Measurements from ENCODE around the gene SLC35E1.

The SLC35E1 gene

DNA sequence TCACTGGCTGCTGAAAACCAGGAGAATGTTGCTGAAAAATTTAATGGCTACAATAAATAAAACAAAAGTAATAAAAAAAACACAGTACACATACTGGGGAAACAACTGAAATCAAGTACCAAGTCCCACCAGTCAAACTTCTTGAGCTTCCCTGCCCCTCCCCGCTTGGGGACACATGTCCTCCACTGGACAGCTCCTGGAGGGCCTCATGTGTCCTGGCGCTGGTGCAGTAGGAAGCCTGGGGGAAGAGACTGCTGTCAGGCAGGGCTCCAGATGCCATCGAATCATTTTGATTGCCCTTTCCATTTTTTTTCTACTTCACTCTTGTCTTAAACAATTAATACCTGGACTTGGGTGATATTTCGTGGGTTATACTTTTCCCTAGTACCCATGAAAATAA lies 26.6 kb upstream of the SLC35E1 start:
- DNase-seq (ENCODE audit: low read depth in 3 of 3): no peak

GRCh38 chr19:16596399-16596798 lies 24.2 kb upstream of the SLC35E1 start:
- DNase-seq (ENCODE audit: low read depth in 3 of 3): no peak

DNA sequence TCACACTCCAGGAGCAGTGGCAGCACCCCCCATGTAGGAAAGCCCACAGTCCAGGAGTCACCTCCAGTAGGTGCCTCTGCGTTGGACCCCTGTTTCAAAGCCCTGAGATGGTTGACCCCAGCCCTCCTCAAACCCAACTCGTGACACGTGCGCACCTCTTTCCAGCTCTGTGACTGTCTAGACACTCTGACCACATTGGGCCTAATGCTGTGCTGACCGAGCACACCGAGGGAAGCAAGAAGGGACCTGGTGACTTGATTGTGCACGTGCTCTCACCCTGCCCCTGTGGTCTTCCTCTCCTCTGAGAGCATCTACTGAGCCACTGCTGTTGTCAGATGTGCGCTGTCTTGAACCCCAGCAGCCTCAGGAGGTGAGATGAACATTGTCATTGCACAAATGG lies 22.9 kb upstream of the SLC35E1 start:
- no peak for DNase-seq (ENCODE audit: low read depth in 3 of 3)

DNA sequence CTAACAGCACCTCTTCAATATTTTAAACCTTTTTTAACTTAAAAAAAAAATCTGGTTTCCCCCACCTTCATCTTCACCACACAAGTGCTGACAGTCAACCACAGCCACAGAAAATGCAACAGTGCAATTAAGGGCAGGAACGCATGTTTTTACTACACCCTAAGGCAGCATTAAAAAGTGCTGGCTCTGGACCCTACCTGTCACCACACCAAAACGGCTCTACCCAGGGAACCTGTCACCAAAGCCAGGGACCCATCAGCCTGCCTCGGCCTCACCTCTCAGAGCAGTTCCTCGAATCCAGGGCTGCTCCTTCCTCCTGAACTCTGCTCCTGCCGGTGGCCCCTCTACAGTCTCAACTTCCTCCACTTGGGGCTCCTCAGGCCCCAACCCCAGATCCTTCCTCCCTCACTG lies 22.5 kb upstream of the SLC35E1 start:
- no peak for DNase-seq (ENCODE audit: low read depth in 3 of 3)

- DNase-seq (ENCODE audit: low read depth in 3 of 3): no peak
Measured at GRCh38 chr19:16594131-16594586, 21.9 kb upstream of the SLC35E1 start.

DNA sequence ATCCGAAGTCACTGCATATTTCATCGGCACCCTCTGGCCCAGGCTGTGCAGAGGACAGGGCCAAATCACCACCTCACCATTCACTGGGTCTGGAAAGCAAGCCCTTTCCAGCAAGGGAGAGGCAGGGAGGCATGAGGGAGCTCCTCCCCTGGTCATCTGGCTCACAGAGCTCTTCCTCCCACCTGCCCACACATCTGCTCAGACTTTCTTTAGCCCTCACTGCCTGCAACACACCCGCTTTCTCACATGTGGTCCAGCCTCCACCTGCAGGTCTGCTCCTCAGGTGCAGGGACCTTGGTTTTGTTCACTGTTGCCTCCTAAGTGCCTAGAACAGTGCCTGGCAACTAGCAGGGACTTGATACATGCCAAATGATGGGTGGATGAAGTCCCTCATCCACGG lies 21.0 kb upstream of the SLC35E1 start:
- DNase-seq (ENCODE audit: low read depth in 3 of 3): no peak

DNA sequence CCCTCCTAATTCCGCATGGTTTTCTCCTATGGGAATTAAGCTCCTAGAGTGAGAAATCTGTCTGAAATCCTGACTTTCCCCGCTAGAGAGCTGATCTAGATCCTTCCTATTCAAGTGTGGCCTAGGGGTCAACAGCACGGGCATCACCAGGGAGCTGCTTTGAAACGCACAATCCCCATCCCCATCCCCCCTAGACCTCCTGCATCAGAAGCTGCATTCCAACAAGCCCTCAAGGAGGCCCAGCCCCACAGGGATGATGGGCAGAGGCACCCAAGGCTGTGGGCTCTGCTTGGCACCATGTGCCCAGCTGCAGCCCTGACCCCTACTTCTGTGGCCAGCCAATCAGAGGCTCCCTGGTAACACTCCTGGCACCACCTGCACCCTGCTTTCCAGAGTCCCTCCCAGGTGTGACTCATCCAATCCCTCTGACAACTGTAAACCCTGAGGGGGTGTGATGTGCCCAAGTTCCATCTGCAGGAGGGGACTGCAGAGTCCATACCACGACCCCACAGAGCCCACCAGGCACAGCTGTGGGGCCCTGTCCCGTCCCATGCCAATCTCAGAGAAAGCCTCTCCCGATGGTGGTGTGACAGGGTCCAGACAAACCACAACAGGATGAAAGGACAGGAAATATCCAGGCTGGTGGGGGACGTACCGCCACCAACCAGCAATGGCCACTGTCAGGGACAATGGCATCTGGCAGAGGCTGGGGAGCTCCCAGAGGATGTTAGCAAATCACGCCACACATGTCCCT lies 19.8 kb upstream of the SLC35E1 start:
- DNase-seq (ENCODE audit: low read depth in 3 of 3): no peak

DNA sequence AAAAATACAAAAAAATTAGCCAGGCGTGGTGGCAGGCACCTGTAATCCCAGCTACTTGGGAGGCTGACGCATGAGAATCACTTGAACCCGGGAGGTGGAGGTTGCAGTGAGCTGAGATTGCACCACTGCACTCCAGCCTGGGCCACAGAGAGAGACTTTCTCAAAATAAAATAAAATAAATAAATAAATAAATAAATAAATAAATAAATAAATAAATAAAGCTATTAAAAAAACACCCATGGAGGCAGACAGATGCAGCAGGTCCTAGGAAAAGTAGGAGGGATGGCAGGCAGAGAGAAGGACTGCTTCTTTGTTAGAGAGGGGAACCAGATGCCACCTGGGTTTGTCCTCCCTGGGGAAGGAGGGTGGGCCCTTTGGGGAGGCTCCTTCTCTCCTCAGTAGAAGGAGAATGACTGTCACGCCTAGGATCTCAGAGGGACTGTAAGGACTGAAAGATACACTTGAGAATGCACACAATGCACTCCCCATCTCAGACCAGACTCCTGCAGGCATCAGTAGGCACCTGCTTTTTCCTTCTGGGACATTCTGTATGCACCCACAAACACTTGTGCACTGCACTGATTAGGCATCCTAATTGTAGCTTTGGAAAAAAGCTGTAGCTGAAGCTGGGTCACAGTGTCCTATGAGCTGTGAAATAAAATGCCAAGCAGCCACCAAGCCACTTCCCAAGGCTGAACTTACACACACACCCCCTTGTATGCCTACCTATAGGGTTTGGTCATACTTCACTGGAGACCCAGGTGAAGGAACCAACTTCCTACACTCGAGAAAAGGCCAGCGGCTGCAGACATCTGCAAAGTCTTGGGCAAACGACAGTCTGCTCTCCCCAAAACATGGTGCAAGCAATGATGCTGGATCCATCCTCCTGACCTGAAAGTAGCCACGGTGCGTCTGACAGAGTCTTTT lies 18.9 kb upstream of the SLC35E1 start:
- DNase-seq (ENCODE audit: low read depth in 3 of 3): no peak

- DNase-seq (ENCODE audit: low read depth in 3 of 3): no peak
Measured at GRCh38 chr19:16589917-16590316, 17.7 kb upstream of the SLC35E1 start.

DNA sequence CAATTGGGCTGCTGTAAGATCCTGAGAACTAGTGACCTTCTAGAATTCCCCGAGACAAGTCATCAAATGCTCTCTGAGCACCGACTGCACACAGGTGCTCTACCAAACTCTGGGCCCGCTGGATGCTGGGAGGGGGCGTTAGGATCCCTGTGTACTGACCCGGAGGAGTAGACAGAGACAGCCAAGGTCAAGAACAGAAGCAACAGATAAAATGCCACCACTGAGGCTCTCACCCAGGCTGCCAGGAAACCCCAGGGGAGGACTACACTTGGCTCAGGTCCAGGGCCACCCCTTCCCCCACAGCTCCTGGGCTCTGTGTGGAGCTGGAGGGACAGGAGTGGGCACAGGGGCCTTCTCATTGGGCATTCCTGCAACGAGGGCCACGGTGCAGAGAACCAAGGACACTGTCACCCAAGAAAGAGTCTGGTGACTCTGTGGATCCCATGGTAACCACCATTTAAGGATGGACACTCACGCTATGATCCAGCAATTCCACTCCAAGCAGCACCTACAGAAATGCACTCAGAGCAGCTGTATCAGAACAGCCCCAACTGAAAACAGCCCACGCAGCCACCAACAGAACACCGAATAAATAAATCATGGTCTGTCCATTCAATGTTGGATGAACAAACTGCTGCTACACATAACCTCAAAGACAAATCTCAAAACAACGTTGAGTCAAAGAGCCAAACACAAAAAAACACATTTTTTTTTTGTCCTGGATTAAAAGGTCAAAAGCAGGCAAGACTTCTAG lies 16.8 kb upstream of the SLC35E1 start:
- DNase-seq (ENCODE audit: low read depth in 3 of 3): no peak

GRCh38 chr19:16587833-16588823 lies 15.9 kb upstream of the SLC35E1 start:
- DNase-seq (ENCODE audit: low read depth in 3 of 3): no peak

- peak in 2 of 3 experiments; percentile 54 to 55 for DNase-seq (ENCODE audit: low read depth in 3 of 3)
Measured at GRCh38 chr19:16586991-16587832, 15.0 kb upstream of the SLC35E1 start.

GRCh38 chr19:16586477-16586871 lies 14.3 kb upstream of the SLC35E1 start:
- DNase-seq (ENCODE audit: low read depth in 3 of 3): no peak

- no peak for DNase-seq (ENCODE audit: low read depth in 3 of 3)
Measured at GRCh38 chr19:16585808-16586476, 13.7 kb upstream of the SLC35E1 start.

GRCh38 chr19:16585094-16585801 lies 13.0 kb upstream of the SLC35E1 start:
- no peak for DNase-seq (ENCODE audit: low read depth in 3 of 3)

- peak; percentile 61 to 81 (median 74) for DNase-seq (ENCODE audit: low read depth in 3 of 3)
Measured at GRCh38 chr19:16584248-16585093, 12.3 kb upstream of the SLC35E1 start.

DNA sequence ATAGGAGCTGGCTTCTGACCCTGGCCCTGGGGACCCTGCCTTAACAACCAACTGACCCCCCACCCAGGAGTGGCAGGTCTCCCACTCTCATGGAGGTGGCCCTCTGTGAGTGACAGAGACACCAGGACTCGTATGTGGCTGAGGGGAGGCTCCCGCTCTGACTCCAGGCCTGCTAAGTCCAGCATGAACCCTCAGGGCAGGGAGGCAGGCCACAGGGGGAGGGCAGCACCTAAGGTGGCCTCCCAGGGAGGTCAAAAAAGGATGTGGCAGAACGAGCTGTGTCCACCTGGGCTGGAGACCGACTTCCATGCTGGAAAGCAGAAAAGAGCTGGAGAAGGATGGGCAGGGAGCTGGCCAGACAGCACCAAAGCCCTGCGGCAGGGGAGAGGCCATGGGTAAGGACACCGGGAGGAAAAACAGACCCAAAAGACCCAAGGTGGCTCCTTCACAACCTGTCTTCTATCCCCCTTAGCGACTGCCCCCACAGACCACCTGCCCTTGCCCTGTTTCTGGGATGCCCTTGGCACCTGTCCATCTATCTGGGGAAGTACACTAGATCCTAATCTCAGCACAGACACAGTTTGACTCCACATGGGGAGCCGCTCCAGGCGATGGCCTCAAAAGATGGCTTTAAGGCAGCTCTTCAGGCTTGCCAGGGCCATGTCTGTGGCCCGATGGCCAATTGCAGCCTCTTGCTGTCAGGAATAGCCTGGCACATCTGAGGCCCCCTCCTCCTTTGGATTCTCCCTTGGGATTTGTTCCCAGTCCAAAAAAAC lies 10.5 kb upstream of the SLC35E1 start:
- no peak for DNase-seq (ENCODE audit: low read depth in 3 of 3)

All from stimulated activated CD4-positive, alpha-beta T cell treated with anti-CD3 and anti-CD28 coated beads, TNF-alpha, amount 100 ng/mL, for 4 hours (primary cell).